HG03135 (cell line): ENCODE measurements around the gene CNTFR.
"Not testable (repeated sequence)": the region's sequence is repeated elsewhere in the genome, so short reads cannot be mapped to it uniquely, and the experiment has no call there.

Experiments
- ATAC-seq: cut with Tn5 transposase; IDR thresholded peaks from one replicate; pipeline ENCODE4 v1.9.1; 2021; ENCODE audit warnings: mild to moderate bottlenecking, moderate library complexity; ENCODE audit not compliant: unreplicated experiment

CNTFR gene

GRCh38 chr9:34536685-34537084 lies 52.8 kb downstream of the CNTFR start:
- ATAC-seq = no peak

GRCh38 chr9:34532041-34532440 lies 57.5 kb downstream of the CNTFR start:
- not testable (repeated sequence) for ATAC-seq

GRCh38 chr9:34526026-34526425 lies 63.5 kb downstream of the CNTFR start:
- no peak for ATAC-seq

GRCh38 chr9:34524349-34524748 lies 65.2 kb downstream of the CNTFR start:
- ATAC-seq = no peak

GRCh38 chr9:34522971-34523797 lies 66.3 kb downstream of the CNTFR start, which contains the start of gene ENHO:
TSS of gene ENHO (minus strand) at chr9:34522990. CDS start at chr9:34521695, 1,295 bp downstream.
- ATAC-seq = peak; percentile 91

GRCh38 chr9:34522091-34522887 lies 67.2 kb downstream of the CNTFR start:
- no peak for ATAC-seq

GRCh38 chr9:34521406-34522045 lies 68.0 kb downstream of the CNTFR start:
- ATAC-seq = no peak

- no peak for ATAC-seq
Observed at GRCh38 chr9:34520505-34521385, 68.8 kb downstream of the CNTFR start.

- ATAC-seq = no peak
Observed at GRCh38 chr9:34520096-34520495, 69.4 kb downstream of the CNTFR start.

- ATAC-seq = no peak
Observed at GRCh38 chr9:34519321-34520020, 70.1 kb downstream of the CNTFR start.

GRCh38 chr9:34518896-34519295 lies 70.6 kb downstream of the CNTFR start:
- ATAC-seq = no peak

GRCh38 chr9:34518110-34518616 lies 71.4 kb downstream of the CNTFR start:
- no peak for ATAC-seq

GRCh38 chr9:34517185-34517584 lies 72.3 kb downstream of the CNTFR start:
- ATAC-seq = no peak

GRCh38 chr9:34515959-34516358 lies 73.6 kb downstream of the CNTFR start:
- ATAC-seq = no peak

- ATAC-seq = no peak
Observed at GRCh38 chr9:34514816-34515215, 74.7 kb downstream of the CNTFR start.

- ATAC-seq = no peak
Observed at GRCh38 chr9:34514401-34514800, 75.1 kb downstream of the CNTFR start.

GRCh38 chr9:34513567-34514214 lies 75.8 kb downstream of the CNTFR start:
- ATAC-seq = no peak

GRCh38 chr9:34512131-34513078 lies 77.1 kb downstream of the CNTFR start:
- ATAC-seq = no peak
